K562 (cell line): Measurements from ENCODE around the gene RPL15. TPM values are rescaled to one million over a fixed set of nuclear protein-coding genes. Genes with fewer than 3 reads are reported as not detected.

Experiments used
- ARID3A ChIP-seq: IDR thresholded peaks from 2 replicates; pipeline ENCODE4 v1.6.1; 2012; ENCODE audit warnings: low read depth, low read length, improper control_type of control experiment, borderline replicate concordance
- BHLHE40 ChIP-seq: IDR thresholded peaks from 2 replicates; pipeline ENCODE4 v1.6.1; 2011; ENCODE audit warnings: low read length, improper control_type of control experiment
- BRD9 ChIP-seq: fragments of 450-650 bp; IDR thresholded peaks from 2 replicates; pipeline ENCODE4 v1.6.1; 2018; ENCODE audit warnings: low read depth; ENCODE audit not compliant: partially characterized antibody
- CC2D1A ChIP-seq: fragments of 450-650 bp; IDR thresholded peaks from 2 replicates; pipeline ENCODE4 v1.6.1; 2017; ENCODE audit warnings: mild to moderate bottlenecking
- CSDE1 ChIP-seq, 2 experiments: fragments of 450-650 bp; IDR thresholded peaks; 2 replicates each; pipeline ENCODE4 v1.6.1; 2016; ENCODE audit warnings: mild to moderate bottlenecking in 1 of 2
- ELK1 ChIP-seq: sonication (generic); formaldehyde crosslinking; IDR thresholded peaks from 2 replicates; pipeline ENCODE4 v1.8.1; 2022; ENCODE audit warnings: missing genetic modification reagents
- EP400 ChIP-seq: fragments of 450-650 bp; IDR thresholded peaks from 2 replicates; pipeline ENCODE4 v1.6.1; 2017; ENCODE audit warnings: antibody characterized with exemption, mild to moderate bottlenecking, moderate library complexity
- REST ChIP-seq, 2 experiments: fragments of 450-650 bp; formaldehyde crosslinking in 1 of 2; IDR thresholded peaks; 2 replicates each; pipeline versions ENCODE4 v1.4.0 to v1.6.1; 2014 to 2020; ENCODE audit warnings: mild to moderate bottlenecking in 2 of 2, borderline replicate concordance in 1 of 2, low read depth in 1 of 2
- SFPQ ChIP-seq: fragments of 200-400 bp; formaldehyde crosslinking; IDR thresholded peaks from 2 replicates; pipeline ENCODE4 v1.6.1; 2017; ENCODE audit warnings: mild to moderate bottlenecking, low read depth, low read length, moderate library complexity
- SMC3 ChIP-seq: conservative IDR thresholded peaks from 2 replicates; pipeline ENCODE4 v1.6.1; 2011; ENCODE audit warnings: low read depth, low read length, improper control_type of control experiment; ENCODE audit not compliant: insufficient read depth
- TAF7 ChIP-seq: fragments of 450-650 bp; IDR thresholded peaks from 2 replicates; pipeline ENCODE4 v1.6.1; 2016; ENCODE audit warnings: missing genetic modification characterization, missing compliant biosample characterization
- TEAD1 ChIP-seq, 2 experiments: fragments of 450-650 bp in 1 of 2; sonication (generic) in 1 of 2; formaldehyde crosslinking; IDR thresholded peaks; 2 replicates each; pipeline versions ENCODE4 v1.4.0 to v1.8.0; 2020 to 2022; ENCODE audit warnings: mild to moderate bottlenecking in 2 of 2, missing genetic modification reagents in 1 of 2
- TSC22D4 ChIP-seq: fragments of 450-650 bp; IDR thresholded peaks from 2 replicates; pipeline ENCODE4 v1.6.1; 2016; ENCODE audit warnings: missing genetic modification characterization, missing biosample characterization, control low read depth
- ZNF197 ChIP-seq: fragments of 200-800 bp; sonication (Bioruptor generic); IDR thresholded peaks from 2 replicates; pipeline ENCODE4 v1.6.1; 2016; ENCODE audit warnings: low read depth, missing genetic modification characterization, missing compliant biosample characterization
- polyA plus RNA-seq, 8 experiments: library from polyadenylated mRNA; depleted of rRNA in 4 of 8; stranded (reverse) in 5 of 8; unstranded in 3 of 8; fragments of >200 nt; fragmentation: Nextera tagmentation in 2 of 8; fragmentation: Illumina TruSeq in 1 of 8; extraction: Ambion mirVana in 2 of 8; extraction: Trizol in 1 of 8; gene quantifications; 2 replicates each; pipeline versions ENCODE4 v1.2.1 to v1.2.3, GENCODE V29; 2011 to 2014; ENCODE audit warnings: inconsistent platforms in 1 of 8, missing spikeins in 1 of 8
- total RNA-seq, 7 experiments: library from RNA; depleted of rRNA in 6 of 7; stranded (reverse); fragments of >200 nt in 6 of 7; fragmentation: Illumina TruSeq in 2 of 7; extraction: Trizol in 2 of 7; gene quantifications; 2 replicates each; pipeline versions ENCODE4 v1.2.1 to v1.2.3, GENCODE V29; 2011 to 2021; ENCODE audit warnings: low replicate concordance in 1 of 7

RPL15 gene
- total and polyA plus RNA-seq, 9 of the 15 experiments (the other 6 are each of a cell fraction or from before 2014, with no cell fraction given): 2,393 to 8,850 (median 3,928) TPM

DNA sequence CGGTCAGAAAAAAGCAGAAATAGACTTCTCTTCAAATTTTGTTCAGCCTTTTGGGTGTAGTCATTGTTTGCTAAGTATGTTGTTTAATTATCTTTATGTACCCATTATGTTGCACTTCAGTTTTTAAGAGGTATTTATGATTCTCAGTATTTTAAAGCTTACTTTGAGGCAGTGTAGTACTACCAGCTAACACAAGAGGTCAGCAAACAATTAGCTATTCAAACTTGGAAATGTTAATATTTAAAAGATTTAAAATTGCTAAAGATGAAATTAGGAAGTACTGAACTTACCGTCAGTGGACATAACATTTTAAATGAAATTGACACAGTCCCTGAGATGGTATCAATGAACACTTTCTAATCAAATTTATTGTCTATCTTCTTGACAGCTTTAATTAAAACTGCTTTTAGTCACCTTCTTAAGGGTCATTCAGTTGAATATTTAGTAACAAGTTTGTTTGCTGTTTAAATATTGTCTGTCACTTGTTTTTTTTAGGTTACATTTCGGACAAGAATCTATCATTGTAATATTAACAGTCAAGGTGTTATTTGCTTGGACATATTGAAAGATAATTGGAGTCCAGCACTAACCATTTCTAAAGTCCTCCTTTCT, 28.2 kb upstream of the RPL15 start (continued):
- 0 out of 4 replicates have a peak, but pooled peaks of 1 of the 2 experiments have one; percentile 59 for TF ChIP-seq TEAD1 (CRISPR knock-in tag; IDR thresholded peaks at IDR 0.05)
- TF ChIP-seq BRD9: peak; percentile 42
- TF ChIP-seq TAF7 (tag): no peak
- peak; percentile 73; the same call in 1 of the 2 replicates for TF ChIP-seq REST (IDR thresholded peaks at IDR 0.05; ENCODE audit: borderline replicate concordance)
- TF ChIP-seq REST (CRISPR knock-in tag; IDR thresholded peaks at IDR 0.05; ENCODE audit: low read depth): no peak
- no peak for TF ChIP-seq ZNF197 (CRISPR knock-in tag)
- TF ChIP-seq BHLHE40: no peak
- 0 out of 2 replicates have a peak, but pooled peaks have one; percentile 4 for TF ChIP-seq SFPQ
- TF ChIP-seq TSC22D4: no peak
- TF ChIP-seq CC2D1A: 0 out of 2 replicates have a peak, but pooled peaks have one; percentile 30
- peak; percentile 43; the same call in 1 of the 2 replicates for TF ChIP-seq SMC3
- no peak for TF ChIP-seq CSDE1 (IDR thresholded peaks at IDR 0.05)
- TF ChIP-seq ARID3A: 0 out of 2 replicates have a peak, but pooled peaks have one; percentile 43
- TF ChIP-seq ELK1 (CRISPR knock-in tag): no peak
- 0 out of 2 replicates have a peak, but pooled peaks have one; percentile 9 for TF ChIP-seq EP400
